GM12872 (cell line): Measurements from ENCODE around the gene KCNJ5.

Experiments
- CTCF ChIP-seq: IDR thresholded peaks from 3 replicates; pipeline ENCODE4 v1.5.1; 2011; ENCODE audit warnings: low read depth, mild to moderate bottlenecking, low read length, moderate library complexity; ENCODE audit not compliant: insufficient read depth

The KCNJ5 gene

GRCh38 chr11:128942272-128942612, 51.1 kb downstream of the KCNJ5 start:
- TF ChIP-seq CTCF: no peak

- TF ChIP-seq CTCF: no peak
These were observed 51.8 kb downstream of the KCNJ5 start, which contains the start of gene TP53AIP1 for GRCh38 chr11:128942817-128943427. TSS of gene TP53AIP1 (minus strand) at chr11:128942871. CDS start at chr11:128937818, 5,053 bp downstream.

DNA sequence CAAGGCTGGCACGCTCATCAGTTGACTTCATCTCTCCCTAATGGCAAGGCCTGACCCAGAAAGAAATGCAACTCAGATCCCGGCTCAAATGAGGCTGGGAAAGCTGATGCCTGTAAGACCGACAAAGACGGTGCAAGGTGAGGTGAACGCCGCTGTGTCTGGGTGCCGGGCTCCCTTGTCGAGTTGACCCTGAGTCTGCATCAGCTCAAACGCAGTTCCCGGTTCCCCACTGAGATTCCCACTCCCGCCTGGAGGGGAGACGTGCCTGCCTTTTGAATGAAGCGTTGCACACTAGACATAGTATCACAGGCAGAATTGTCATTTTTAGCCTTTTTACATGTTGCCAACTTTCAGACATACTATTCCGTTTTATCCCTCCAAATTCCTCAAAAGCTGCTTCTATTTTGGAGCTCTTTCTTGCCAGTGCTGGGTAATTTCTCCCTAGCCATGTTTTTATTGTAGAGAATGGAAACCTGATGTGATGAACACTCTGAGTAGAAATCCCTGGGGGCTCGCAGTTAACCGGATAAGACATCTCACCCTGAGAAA, 52.3 kb downstream of the KCNJ5 start:
- TF ChIP-seq CTCF: no peak

GRCh38 chr11:128946648-128947047, 55.5 kb downstream of the KCNJ5 start:
- no peak for TF ChIP-seq CTCF

- no peak for TF ChIP-seq CTCF
These were observed 56.6 kb downstream of the KCNJ5 start for GRCh38 chr11:128947773-128948172.

- TF ChIP-seq CTCF: peak; percentile 39; the same call in 1 of the 3 replicates
These were observed 57.4 kb downstream of the KCNJ5 start for GRCh38 chr11:128948583-128948982.

GRCh38 chr11:128949791-128950454, 58.8 kb downstream of the KCNJ5 start:
- TF ChIP-seq CTCF: no peak
